HG03442 (cell line): Measurements from ENCODE around the gene SH3RF1.
"Not testable (repeated sequence)": the region's sequence is repeated elsewhere in the genome, so short reads cannot be mapped to it uniquely, and the experiment has no call there.

Experiments used
- ATAC-seq: cut with Tn5 transposase; IDR thresholded peaks from one replicate; pipeline ENCODE4 v1.9.1; 2021; ENCODE audit warnings: mild to moderate bottlenecking, moderate library complexity; ENCODE audit not compliant: unreplicated experiment

The SH3RF1 gene

DNA sequence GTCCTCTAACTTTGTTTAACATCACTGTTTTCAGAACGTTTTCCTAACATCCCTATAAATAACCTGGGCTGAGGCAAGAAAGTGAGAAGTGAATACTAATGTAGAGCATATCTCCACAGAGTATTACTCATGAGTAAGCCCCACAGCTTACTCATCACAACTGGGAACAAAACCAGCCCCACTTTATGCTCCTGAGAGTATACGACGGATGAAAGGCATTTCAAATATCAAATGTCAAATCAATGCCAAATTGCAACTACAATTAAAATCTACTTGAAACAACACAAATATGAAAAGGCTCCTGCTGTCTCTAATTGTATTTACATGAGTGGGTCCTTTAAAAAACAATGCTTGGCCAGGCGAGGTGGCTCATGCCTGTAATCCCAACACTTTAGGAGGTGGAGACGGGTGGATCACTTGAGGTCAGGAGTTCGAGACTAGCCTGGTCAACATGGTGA is 41.2 kb downstream of the SH3RF1 start:
- ATAC-seq, result no peak

DNA sequence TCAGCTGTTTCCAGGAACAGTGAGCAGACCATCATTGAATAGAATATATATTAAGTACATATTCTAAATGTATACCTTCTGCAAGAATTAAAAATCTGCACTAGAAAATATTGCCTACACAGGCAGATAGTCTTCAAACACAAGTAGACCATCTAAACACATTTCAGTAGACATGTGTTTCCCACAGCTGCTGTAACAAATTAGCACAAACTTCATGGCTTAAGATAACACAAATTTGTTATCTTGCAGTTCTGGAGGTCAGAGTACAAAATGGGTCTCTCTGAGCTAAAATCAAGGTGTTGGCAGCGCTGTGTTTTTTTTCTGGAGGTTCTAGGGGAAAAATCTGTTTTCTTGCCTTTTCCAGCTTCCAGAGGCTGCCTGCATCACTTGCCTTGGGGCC is 42.7 kb downstream of the SH3RF1 start:
- ATAC-seq, result no peak

DNA sequence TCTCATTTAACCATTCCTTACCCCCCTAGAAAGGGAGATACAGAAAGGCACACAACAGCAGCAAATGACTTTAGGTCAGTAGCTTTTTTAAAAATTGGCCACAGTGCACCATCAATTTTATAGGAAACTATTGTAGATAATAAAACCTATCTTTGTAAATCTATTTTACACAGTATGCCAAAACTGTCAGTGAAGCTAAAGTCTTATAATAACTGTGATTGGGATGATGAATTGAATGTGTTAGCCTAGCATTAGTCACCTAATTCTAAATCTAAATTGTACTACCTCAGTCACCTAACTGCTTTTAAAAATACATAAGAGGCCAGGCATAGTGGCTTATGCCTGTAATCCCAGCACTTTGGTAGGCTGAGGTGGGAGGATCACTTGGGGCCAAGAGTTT is 44.2 kb downstream of the SH3RF1 start:
- ATAC-seq, result no peak

DNA sequence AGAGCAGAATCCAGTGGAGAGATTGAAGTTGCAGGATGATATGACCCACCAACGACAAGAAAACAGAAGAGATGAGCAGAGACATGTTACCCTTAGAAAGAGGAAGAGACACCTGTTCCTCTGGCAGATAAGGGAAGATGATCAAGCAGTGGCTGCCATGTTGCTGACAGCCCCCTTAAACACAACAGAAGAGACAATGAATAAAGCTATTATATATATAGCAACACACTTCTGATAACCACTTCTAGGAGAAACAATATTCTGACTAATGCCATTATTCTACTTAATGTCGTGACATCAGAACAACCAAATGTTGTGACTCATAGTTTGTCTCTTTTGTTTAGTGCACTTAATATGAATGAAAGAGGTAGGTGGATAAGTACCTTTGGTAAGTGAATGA is 44.9 kb downstream of the SH3RF1 start:
- peak; percentile 32 for ATAC-seq

DNA sequence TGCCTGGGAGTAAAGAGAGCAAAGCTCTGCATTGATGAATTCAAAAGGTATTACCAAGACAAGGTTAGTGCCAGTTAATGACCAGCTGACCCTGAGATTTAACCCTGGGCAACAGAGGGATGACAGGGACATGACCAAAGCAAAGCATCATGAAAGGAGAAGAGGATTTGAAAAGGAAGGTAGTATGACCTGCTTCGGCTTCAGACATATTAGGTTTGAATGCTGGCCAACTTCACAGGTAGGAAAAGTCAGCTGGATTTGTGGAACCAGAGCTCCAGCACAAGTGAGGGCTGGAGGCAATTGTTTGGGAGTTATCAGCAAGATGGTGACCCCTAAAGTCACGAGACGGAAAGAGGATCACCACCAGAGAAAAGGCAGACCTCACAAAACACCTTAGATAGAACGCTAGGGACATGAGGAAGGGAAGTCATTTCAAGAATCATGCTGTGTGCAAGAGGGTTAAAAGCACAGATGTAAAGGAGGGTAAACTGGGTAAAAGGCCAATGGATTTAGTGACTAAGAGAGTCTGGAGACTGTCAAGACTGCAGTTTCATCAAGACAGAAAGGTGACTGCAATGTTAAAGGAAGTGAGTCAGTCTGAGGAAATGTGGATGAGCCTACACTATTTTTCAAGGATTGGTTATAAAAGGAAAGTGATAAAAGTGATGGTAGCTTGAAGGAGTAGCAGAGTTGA is 45.6 kb downstream of the SH3RF1 start:
- ATAC-seq, result peak; percentile 64

DNA sequence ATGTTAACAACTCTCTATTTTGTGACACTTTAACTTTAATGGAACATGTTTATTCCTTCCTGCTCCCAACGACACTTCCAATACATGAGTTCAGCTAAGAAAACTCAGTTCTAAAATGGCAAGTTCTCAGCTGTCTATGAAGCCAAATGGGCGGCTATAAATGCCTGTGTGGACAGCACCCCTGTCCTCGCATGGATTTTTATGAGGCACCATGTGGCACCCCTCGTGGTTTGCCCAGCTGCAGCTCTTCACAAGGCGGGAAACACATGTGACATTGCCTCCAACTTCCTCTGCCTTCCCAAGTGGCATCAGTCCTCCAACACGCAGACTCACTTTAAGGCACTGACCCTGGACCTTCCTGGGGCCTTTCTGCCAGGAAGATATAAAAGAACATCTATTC is 48.0 kb downstream of the SH3RF1 start:
- ATAC-seq, result no peak

DNA sequence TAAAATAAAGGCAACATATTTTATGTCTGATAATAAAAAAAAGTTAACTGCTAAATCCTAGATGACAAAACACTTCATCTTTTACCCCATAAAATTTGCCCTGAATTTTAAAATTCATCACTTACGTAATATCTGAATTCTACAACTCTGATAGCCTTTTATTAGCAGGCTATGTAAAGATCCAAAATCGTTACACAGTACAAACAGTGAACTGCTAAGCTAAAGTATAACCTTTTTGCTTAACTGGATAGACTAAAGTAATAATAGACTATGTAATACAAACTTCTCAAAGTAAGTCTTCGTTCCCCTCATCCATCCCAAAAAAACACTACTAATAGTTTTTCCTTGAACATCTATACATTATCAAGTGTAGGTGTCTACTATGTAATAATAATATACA is 49.1 kb downstream of the SH3RF1 start:
- ATAC-seq, result no peak

DNA sequence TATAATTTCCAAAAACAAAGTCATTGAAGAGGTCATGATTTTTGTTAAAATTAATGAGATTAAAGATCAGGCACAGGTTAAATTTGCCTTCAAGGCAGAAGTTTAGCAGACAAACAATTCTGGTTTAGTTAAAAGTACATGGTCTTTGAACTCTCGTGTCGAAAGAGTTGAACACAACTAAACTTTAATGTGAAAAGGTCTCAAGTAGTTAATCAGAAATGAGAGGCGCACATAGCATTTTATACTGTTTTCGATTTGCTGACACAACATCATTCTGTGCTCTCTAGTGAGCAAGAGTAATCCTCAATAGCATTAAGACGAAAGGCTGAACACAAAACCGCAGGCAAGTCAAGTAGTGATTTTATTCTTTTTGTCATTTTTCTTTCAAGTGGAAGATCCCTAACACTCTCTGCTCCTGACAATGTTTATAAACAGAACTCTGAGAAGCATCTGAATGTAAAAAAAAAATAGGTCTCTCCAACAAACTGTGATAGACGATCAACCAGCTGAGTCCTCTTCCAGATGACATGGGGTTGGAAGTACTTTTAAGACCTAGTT is 49.8 kb downstream of the SH3RF1 start:
- no peak for ATAC-seq

DNA sequence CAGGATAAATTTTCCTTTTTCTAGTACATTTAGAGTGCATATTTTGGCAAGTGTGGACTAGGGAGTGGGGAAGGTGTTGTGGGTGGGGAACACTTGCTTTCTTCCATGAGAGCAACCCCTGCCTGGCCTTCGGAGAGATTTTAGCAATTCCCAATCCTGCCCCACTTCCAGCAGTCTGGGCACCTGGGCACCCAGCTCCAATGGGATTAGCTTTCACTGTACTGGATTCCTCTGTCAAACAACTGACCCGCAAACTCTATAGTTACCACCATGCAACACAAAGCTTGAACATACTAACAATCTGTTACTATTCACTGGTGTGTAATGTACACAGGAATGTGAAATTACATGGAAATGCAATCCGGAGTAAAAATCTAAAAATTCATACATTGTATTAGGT is 50.3 kb downstream of the SH3RF1 start:
- ATAC-seq, result no peak

DNA sequence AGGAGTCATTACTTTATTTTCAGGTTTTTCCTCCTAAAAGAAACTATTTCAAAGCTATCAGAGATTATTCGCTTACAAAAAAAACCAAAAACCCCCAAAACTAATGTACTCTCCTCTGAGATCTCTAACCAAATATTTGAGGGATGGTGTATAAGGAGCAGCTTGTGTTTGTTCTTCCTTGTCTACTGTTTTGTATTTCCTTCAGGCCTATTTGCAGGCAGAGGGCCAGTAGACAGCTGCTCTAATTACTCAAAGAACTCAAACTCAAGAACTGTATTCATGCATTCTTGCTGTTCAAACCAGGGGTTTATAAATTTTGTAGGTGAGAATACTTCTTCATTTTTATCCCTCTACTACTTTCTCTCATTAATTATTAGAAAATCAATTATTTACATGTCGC is 51.3 kb downstream of the SH3RF1 start:
- ATAC-seq, result no peak

DNA sequence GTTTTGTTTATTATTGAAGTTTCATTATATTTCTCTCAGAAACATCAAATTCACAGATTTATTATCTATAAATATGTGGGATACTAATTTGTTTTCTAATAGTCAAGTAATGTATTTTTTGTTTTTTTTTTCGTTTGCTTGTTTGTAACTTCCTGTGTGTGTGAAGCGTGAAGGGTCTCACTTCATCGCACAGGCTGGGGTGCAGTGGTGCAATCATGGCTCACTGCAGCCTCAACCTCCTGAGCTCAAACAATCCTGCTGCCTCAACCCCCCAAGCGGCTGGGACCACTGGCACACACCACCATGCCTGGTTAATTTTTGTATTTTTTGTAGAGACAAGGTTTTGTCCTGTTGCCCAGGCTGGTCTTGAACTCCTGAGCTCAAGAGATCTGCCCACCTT is 55.1 kb downstream of the SH3RF1 start:
- ATAC-seq, result no peak

DNA sequence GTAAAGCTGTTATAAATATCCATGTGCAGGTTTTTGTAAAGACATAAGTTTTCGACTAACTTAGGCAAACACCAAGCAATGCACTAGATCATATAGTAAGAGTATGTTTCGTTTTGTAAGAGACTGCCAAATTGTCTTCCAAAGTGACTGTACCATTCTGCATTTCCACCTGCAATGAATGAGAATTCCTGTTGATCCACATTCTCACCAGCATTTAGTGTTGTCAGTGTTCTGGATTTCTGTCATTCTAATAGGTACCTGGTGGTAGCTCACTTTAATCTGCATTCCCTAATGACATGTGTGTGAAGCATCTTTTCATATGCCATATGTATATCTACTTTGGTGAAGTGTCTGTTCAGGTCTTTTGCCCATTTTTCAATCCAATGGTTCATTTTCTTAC is 57.8 kb downstream of the SH3RF1 start:
- ATAC-seq, result no peak

DNA sequence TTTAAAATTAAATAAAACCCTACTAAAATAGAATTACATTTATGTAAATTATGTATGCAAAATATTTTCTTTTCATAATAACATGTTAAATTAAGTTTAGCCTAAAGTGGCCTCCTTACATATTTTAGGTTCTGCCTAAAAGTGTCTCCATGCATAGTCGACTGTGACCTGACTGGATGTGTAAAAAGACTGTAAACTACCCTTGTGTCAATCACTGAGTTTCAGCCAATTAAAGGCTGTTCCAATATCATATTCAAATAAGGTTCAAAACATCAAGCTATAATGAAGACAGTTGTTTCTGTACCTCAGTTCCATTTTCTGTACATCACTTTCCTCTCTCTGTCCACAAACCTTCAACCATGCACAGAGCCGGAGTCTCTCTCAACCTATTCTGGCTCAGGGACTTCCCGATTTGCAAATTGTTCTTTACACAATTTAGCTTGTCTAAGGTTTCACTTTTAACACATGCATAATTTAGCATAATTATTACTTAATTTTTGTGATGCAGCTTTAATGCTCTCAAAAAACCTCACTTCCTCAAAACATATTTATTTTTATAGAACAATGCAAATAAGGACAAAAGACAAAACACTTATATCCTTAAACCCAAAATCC is 60.1 kb downstream of the SH3RF1 start:
- peak; percentile 87 for ATAC-seq

DNA sequence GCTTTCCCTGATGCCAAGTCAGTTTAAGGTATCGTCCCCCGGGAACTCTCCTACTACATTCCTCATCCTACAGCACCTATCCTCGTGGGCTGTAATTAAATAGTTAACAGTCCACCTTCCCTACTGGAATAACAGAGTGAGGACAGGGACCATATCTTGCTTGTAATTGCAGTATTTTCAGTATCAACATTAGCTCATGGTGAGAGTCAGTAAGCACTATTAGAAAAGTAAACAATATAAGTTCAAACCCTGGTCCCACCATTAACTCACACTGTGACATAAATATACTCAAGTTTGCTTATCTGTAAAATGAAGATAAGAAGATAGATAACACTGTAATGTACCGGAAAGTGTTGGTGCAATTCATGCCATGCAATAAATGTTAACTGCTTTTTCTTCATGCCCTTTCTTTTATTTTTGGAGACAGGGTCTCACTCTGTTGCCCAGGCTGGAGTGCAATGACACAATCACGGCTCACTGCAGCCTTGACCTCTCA is 61.3 kb downstream of the SH3RF1 start:
- ATAC-seq, result no peak

DNA sequence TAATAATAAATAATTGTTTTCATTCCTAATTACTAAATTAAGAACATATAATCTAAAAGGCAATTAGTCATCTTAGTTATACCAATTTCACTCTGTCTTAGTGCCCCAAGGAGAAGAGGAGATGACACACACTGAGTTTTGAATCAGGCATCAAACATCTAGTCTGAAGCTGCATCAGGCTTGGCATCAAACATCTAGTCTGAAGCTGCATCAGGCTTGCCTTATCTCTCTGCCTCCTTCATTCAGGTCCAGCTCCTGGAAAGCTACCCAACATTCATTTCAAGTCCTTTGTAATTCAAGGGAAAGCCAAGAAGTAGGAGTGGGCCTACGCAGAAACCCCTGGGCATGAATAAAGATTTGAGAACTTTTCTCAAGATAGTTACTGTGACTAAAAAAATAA is 62.2 kb downstream of the SH3RF1 start:
- ATAC-seq, result no peak

DNA sequence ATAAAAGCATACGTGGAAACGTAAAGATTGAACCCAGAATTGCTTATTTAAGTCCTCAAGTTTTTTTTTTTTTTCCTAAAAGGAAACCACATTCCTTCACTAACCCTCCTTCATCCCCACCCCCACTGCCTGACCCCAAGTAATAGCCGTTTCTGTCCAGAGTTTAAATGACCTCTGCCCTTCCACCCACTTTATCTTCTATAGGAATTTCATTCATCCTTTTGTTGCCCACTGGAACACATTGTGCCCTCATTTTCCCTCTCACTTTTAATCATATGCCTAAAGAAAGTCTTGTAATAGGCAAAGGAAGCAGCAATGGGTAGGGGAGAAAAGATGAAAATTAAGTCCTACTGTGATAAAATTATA is 62.7 kb downstream of the SH3RF1 start:
- ATAC-seq, result no peak

DNA sequence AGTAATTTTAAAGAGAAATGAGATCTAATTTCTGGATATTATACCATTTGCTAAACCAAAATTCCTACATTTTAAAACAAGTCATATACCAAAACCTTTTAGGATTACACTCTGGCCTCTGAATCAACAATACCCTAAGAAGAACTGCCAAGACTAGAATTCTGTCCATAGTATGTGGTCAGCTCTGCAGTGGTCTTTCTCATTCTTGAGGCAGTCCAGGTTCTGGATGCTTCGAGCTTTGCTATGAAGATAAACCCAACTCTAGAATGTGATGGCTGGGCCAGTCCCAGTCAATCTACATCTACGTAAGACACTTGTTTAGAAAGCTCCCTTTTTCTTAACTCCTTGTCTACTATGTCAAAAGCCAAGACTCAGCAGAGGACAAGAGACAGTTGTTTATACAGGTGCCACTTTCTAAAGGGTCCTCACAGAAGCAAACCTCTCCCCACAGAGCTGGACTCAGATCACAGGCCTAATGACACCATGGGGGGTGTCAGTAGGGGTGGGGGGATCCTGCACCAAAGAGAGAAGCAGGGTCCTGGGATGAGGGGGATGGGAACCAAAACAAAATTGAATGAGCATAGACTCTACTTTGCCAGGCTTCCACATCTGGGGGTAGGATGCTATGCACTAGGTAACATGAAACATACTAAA is 63.2 kb downstream of the SH3RF1 start:
- ATAC-seq, result no peak

DNA sequence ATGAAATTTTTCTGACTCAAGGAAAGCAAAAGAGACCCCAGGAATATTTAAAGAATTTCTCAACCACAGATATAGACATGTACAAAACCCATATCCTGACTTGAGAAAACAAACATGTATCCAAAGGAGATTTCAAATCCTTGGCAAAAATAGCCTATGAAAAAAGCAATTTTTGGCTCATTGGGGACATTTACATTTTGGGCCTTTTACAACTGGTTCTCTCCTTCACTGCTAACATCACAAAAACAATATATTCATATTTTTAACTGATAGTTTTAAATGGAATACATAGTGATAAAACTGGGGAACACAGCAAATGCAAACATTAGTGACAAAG is 65.0 kb downstream of the SH3RF1 start:
- ATAC-seq, result no peak

DNA sequence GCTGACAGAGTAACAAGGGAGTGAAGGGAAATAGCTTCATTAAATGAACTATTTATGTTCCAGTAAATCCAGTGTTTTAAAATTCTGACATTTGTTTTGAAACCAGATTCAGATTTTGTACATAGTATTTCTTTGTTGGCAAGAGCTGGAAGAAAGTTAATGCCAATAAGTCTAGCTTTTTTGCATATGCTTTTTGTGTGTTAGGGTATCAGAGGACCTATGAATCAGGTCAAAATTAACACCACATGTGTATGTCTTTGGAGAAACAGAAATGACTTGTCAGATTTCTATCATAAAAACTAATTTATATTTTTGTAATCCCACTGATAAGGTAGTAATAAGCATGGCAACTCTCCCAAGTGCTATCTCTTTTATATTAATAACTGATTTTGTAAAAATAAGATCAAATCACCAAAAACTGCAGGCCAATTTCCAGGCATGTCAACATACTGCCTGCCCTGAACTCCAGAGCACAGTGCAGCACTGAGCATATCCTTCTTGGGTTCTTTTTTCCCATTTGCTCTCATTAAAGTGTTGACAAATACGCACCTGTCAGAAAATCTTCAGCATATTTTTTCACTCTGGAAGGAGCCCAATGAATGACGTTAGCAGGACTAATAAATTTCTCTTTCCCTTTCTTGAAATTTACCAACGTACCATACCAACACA is 65.5 kb downstream of the SH3RF1 start:
- ATAC-seq, result no peak

DNA sequence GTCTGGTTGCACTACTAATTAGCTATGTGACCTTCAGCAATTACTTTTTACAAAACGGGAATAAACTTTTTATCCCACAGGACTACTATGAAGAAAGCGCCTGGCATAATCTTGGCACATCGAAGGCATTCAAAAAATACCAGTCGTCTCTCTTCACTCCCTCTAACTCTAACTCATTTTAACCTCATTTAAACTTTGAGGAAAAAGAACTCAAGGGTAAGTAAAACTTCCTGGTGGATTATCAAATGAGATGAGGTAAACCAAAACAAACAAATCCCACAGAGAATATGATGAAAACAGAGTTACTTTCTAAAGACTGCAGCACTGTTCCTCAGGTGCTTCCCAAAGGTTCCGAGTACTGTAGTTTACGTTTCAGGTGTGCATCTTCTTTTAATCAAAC is 66.9 kb downstream of the SH3RF1 start:
- no peak for ATAC-seq

DNA sequence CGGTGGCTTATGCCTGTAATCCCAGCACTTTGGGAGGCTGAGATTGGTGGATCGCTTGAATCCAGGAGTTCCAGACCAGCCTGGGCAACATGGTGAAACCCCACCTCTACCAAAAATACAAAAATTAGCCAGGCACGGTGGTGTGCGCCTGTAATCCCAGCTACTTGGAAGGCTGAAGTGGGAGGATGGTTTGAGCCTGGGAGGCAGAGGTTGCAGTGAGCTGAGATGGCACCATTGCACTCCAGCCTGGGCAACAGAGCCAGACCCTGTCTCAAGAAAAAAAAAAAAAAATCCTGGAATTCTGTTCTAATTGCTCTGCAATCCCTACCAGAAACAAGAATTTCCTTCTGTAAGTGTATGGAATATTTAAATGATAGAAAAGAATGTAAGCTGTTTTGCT is 67.5 kb downstream of the SH3RF1 start:
- not testable (repeated sequence) for ATAC-seq

DNA sequence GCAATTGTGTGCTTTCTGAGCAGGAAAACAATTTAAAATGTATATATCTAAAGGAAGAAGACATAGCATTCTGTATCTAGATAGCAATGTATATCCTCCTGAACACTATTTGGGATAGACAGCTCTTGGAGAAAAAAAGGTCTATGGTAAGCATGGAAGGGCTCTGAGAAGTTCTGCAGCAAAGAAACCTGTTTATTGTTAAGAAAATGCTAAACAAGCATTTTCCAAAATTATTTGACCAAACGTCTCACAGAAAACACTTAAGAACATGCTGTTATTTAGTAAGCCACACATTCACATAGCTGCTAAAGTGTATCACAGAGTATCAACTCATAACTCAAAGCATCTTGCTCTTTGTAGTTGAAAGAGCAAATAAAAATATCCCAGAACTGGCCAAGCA is 67.9 kb downstream of the SH3RF1 start:
- ATAC-seq, result no peak
